ENCODE results near the gene SYAP1.

The SYAP1 gene

GRCh38 chrX:16719334-16720084 is at the start of gene SYAP1:
Gene SYAP1, plus strand, starts transcription at chrX:16719612. Its CDS starts 113 bp downstream, at chrX:16719725.
- no peak for TF ChIP-seq ZFX (IDR thresholded peaks at IDR 0.05)
- TF ChIP-seq, protein P1, sequence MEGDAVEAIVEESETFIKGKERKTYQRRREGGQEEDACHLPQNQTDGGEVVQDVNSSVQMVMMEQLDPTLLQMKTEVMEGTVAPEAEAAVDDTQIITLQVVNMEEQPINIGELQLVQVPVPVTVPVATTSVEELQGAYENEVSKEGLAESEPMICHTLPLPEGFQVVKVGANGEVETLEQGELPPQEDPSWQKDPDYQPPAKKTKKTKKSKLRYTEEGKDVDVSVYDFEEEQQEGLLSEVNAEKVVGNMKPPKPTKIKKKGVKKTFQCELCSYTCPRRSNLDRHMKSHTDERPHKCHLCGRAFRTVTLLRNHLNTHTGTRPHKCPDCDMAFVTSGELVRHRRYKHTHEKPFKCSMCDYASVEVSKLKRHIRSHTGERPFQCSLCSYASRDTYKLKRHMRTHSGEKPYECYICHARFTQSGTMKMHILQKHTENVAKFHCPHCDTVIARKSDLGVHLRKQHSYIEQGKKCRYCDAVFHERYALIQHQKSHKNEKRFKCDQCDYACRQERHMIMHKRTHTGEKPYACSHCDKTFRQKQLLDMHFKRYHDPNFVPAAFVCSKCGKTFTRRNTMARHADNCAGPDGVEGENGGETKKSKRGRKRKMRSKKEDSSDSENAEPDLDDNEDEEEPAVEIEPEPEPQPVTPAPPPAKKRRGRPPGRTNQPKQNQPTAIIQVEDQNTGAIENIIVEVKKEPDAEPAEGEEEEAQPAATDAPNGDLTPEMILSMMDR (conservative IDR thresholded peaks at IDR 0.05), result no peak
- peak within 1 kb of the TSS; percentile 87 for H3K27ac ChIP-seq

DNA sequence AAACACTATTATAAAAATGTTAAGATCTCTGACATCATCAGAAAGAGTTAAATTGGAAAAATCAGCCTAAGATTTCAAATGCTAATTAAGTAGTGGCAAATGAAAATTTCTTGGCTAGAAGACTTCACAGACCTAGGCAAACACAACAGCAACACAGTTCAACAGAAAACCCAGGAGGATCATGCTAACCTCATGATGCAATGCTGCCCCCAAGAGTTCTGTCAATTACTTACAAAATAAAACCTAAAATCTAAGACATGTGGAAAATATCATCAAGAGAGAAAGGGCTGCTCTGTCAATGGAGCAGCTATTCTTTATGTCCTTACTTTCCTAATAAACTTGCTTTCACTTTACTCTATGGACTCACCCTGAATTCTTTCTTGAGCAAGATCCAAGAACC is 48.4 kb upstream of the SYAP1 start:
- H3K27ac ChIP-seq, result no peak overlapping the region
- no peak for TF ChIP-seq ZFX (IDR thresholded peaks at IDR 0.05)
- TF ChIP-seq, protein P1 (conservative IDR thresholded peaks at IDR 0.05), result peak; percentile 51

DNA sequence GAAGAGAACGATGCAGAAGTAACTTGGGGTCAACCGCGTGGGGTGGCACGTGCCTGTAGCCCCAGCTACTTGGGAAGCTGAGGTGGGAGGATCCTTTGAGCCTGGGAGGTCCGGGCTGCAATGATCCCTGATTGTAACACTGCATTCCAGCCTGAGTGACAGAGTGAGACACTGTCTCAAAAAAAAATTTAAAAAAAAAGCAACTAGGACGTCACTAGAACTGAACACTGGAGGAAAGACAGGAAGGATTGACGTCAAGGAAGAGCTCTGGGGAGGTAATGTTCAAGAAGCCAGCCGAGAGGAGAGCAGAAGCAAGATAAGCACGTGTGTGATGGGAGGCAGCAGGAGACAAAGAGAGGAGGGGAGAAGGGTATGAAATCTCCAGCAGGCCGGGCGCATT is 40.7 kb upstream of the SYAP1 start:
- TF ChIP-seq, protein P1 (conservative IDR thresholded peaks at IDR 0.05), result no peak

GRCh38 chrX:16683007-16683664 is 36.3 kb upstream of the SYAP1 start:
- no peak for TF ChIP-seq ZFX (IDR thresholded peaks at IDR 0.05)
- no peak overlapping the region for H3K27ac ChIP-seq

More for the DNA sequence above, 40.7 kb upstream of the SYAP1 start:
- H3K27ac ChIP-seq, result no peak overlapping the region

DNA sequence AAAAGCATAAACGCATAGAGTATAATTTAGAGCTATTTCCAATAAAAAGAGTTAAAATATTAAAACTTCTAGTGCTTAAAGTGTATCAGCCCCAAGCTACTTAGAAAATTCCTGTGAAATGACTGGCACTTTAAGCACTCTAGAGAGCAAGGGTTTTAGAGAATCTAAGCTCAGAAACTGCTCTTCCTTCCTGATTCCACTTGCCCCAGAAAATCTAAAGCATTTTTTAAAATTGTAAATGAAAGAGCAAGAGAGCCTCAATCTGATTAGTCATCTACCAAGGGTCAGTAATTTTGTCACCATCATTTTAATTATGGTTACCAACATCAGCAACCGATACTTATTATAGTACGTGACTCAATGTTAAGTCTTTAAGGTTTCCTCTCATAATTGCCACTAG is 31.9 kb upstream of the SYAP1 start:
- peak overlapping the region; percentile 54 for H3K27ac ChIP-seq
- TF ChIP-seq, protein P1 (conservative IDR thresholded peaks at IDR 0.05), result no peak
- TF ChIP-seq ZFX (IDR thresholded peaks at IDR 0.05), result no peak

- TF ChIP-seq ZFX (IDR thresholded peaks at IDR 0.05), result no peak
- TF ChIP-seq, protein P1 (conservative IDR thresholded peaks at IDR 0.05), result peak; percentile 80
- H3K27ac ChIP-seq, result no peak overlapping the region; the same call in 1 of the 2 replicates
These were observed 24.2 kb upstream of the SYAP1 start for GRCh38 chrX:16695079-16695676.

GRCh38 chrX:16696956-16697355 is 22.5 kb upstream of the SYAP1 start:
- TF ChIP-seq, protein P1 (conservative IDR thresholded peaks at IDR 0.05), result no peak
- no peak for TF ChIP-seq ZFX (IDR thresholded peaks at IDR 0.05)
- H3K27ac ChIP-seq, result peak overlapping the region; percentile 51

All from C4-2B (cell line).